MM.1S (cell line): ENCODE data around the gene CPLX3.

Source experiments
- CTCF ChIP-seq: fragments of 300-600 bp; sonication (generic); IDR thresholded peaks from 2 replicates; pipeline ENCODE4 v1.5.1; 2016; ENCODE audit warnings: antibody characterized with exemption, low read length, mixed read lengths
- EZH2 ChIP-seq: fragments of 300-600 bp; sonication (generic); optimal IDR thresholded peaks from 2 replicates; pipeline ENCODE3; 2017; ENCODE audit warnings: low read depth, mild to moderate bottlenecking, antibody characterized with exemption, low read length, mixed read lengths

- no peak for TF ChIP-seq CTCF
- no peak for TF ChIP-seq EZH2
Observed at GRCh38 chr15:74863239-74864056, 37.0 kb downstream of the CPLX3 start.
